Lung (tissue), 12 donors: ENCODE data around the gene DAGLA. TPM values are rescaled to one million over a fixed set of nuclear protein-coding genes. Genes with fewer than 3 reads are reported as not detected.

Source experiments
- ATAC-seq: fragments of 200-7000 bp; cut with Tn5 transposase; one replicate; pipeline ENCODE4 v1.9.1; 2020; ENCODE audit warnings: moderate number of reproducible peaks; ENCODE audit not compliant: insufficient read depth, low FRiP score
- DNase-seq, 3 donors: peaks; one replicate each; pipeline ENCODE4 v3.0.0-alpha.2; 2013 to 2017
- H3K27ac ChIP-seq, 2 donors: one replicate each; pipeline ENCODE4 v1.5.1; 2013; ENCODE audit warnings: mild to moderate bottlenecking in 2 of 2, moderate library complexity in 2 of 2, control low read depth in 1 of 2, inconsistent platforms in 1 of 2, low read depth in 1 of 2, low read length in 1 of 2
- H3K27me3 ChIP-seq, 3 donors: one replicate each; pipeline ENCODE4 v1.5.1; 2013; ENCODE audit warnings: low read length in 2 of 3; ENCODE audit not compliant: control insufficient read depth in 3 of 3, insufficient read depth in 3 of 3
- H3K36me3 ChIP-seq, 4 donors: one replicate each; pipeline ENCODE4 v1.5.1; 2013; ENCODE audit warnings: low read length in 4 of 4, mild to moderate bottlenecking in 1 of 4, moderate library complexity in 1 of 4; ENCODE audit not compliant: control insufficient read depth in 4 of 4, insufficient read depth in 4 of 4
- H3K4me1 ChIP-seq, 5 donors: one replicate each; pipeline ENCODE4 v1.5.1; 2013; ENCODE audit warnings: low read length in 5 of 5, mild to moderate bottlenecking in 2 of 5, moderate library complexity in 1 of 5; ENCODE audit not compliant: control insufficient read depth in 5 of 5, insufficient read depth in 5 of 5
- H3K4me3 ChIP-seq: one replicate; pipeline ENCODE4 v1.5.1; 2013; ENCODE audit warnings: mild to moderate bottlenecking, control low read depth, moderate library complexity
- H3K9ac ChIP-seq, 2 donors: one replicate each; pipeline ENCODE4 v1.5.1; 2013; ENCODE audit warnings: low read length in 2 of 2, control low read depth in 1 of 2; ENCODE audit not compliant: insufficient read depth in 1 of 2
- H3K9me3 ChIP-seq, 4 donors: one replicate each; pipeline ENCODE4 v1.5.1; 2013; ENCODE audit warnings: low read length in 3 of 4, mild to moderate bottlenecking in 1 of 4, moderate library complexity in 1 of 4; ENCODE audit not compliant: control insufficient read depth in 4 of 4, insufficient read depth in 3 of 4
- CTCF ChIP-seq: IDR thresholded peaks from 2 replicates; pipeline ENCODE4 v1.5.1; 2012; ENCODE audit warnings: mild to moderate bottlenecking; ENCODE audit errors: control extremely low read depth, extremely low read depth
- WGBS, 2 donors: extraction: QIAGEN DNeasy Blood & Tissue Kit; methylation state at CpG; one replicate each; pipeline ENCODE4 v1.1.7; 2013; 5-methylcytosine and 5-hydroxymethylcytosine counted together
- polyA plus RNA-seq, 2 donors: library from polyadenylated mRNA; stranded (reverse); fragments of 200-250 nt; gene quantifications; one replicate each; pipeline ENCODE4 v1.2.1, GENCODE V29; 2013
- total RNA-seq, 2 donors: library from RNA; depleted of rRNA in 1 of 2; stranded (reverse); fragments of >200 nt in 1 of 2; gene quantifications; one replicate each; pipeline ENCODE4 v1.2.1, GENCODE V29; 2014 to 2021
- donor health status: control.
- donor health status: control.
- donor health status: Bipolar disorder and iron deficiency.
- donor health status: healthy.
- donor health status: DM: yes; HTN: yes; CAD: no.

The DAGLA gene
- total and polyA plus RNA-seq, 4 donors: 1.5 to 7.5 (median 2.9) TPM

GRCh38 chr11:61776561-61777075 lies 96.4 kb downstream of the DAGLA start:
- H3K36me3 ChIP-seq: peaks cover 0 to 6% (median 2%) of the 10 kb centered on the region in 4 donors
- peak in 1 of 3 donors; percentile 39 for DNase-seq
- H3K9ac ChIP-seq: no peak overlapping the region
- WGBS, 2 donors: 72 to 74% methylated on average over 9 of the region's 9 CpGs
- no peak overlapping the region for H3K27ac ChIP-seq
- no peaks in the 10 kb centered on the region for H3K27me3 ChIP-seq
- H3K9me3 ChIP-seq: no peaks in the 10 kb centered on the region
- no peak for ATAC-seq
- peaks cover 0 to 10% (median under 1%) of the 10 kb centered on the region in 5 donors for H3K4me1 ChIP-seq
- no peak overlapping the region for H3K4me3 ChIP-seq
- peak; percentile 13 for TF ChIP-seq CTCF

- WGBS, 2 donors: 29 to 50% methylated on average over 60 to 67 of the region's 67 CpGs
- Histone ChIP-seq H3K36me3 (peaks cover 0 to 6% (median 3%) of the 10 kb centered on the region in 4 donors), H3K27me3 (no peaks in the 10 kb centered on the region), H3K9ac (no peak overlapping the region), H3K4me3 (no peak overlapping the region), H3K9me3 (no peaks in the 10 kb centered on the region), H3K27ac (no peak overlapping the region), H3K4me1 (peaks cover 0 to 5% (median 0%) of the 10 kb centered on the region in 5 donors)
- TF ChIP-seq CTCF: no peak
- DNase-seq (no peak), ATAC-seq (no peak)
These were observed 97.3 kb downstream of the DAGLA start for GRCh38 chr11:61777234-61778090.

- ATAC-seq (no peak), DNase-seq (no peak)
- 86 to 89% methylated on average over 11 of the region's 11 CpGs for WGBS, 2 donors
- H3K9me3 ChIP-seq: no peaks in the 10 kb centered on the region
- no peaks in the 10 kb centered on the region for H3K27me3 ChIP-seq
- H3K4me1 ChIP-seq: peaks cover 0 to 2% (median 0%) of the 10 kb centered on the region in 5 donors
- no peak overlapping the region for H3K9ac ChIP-seq
- H3K4me3 ChIP-seq: no peak overlapping the region
- no peak overlapping the region for H3K27ac ChIP-seq
- H3K36me3 ChIP-seq: peaks cover 0 to 6% (median 6%) of the 10 kb centered on the region in 4 donors
- TF ChIP-seq CTCF: no peak
These were observed 98.2 kb downstream of the DAGLA start for GRCh38 chr11:61778357-61778886.
